ENCODE results near the gene MTMR1.

Gene MTMR1

DNA sequence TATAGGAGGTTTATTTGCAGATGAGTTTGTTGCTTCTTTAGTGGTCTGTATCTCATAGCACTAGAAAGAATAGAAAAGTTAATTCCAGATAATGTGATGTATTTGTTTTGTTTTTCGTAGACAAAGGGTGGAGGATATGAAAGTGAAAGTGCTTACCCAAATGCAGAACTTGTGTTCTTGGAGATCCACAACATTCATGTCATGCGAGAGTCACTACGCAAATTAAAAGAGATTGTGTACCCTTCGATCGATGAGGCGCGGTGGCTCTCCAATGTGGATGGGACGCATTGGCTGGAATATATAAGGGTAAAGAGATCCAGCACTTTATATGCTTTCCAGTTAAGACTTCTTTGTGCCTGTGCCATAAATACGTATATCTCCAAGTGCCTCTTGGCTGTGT lies 43.3 kb downstream of the MTMR1 start:
- no peaks in the 10 kb centered on the region for H3K27me3 ChIP-seq (ENCODE audit: control insufficient read depth, insufficient read depth, low read length)
- H3K9ac ChIP-seq (ENCODE audit: low read length), result no peak overlapping the region
- H3K27ac ChIP-seq (ENCODE audit: low read length), result no peak overlapping the region
- peaks cover 23% of the 10 kb centered on the region for H3K9me3 ChIP-seq (ENCODE audit: control insufficient read depth, low read depth, low read length)
- H3K36me3 ChIP-seq (ENCODE audit: control insufficient read depth, low read depth, low read length), result peaks cover 18% of the 10 kb centered on the region
- H3K4me1 ChIP-seq (ENCODE audit: control insufficient read depth, low read depth, low read length), result no peaks in the 10 kb centered on the region
- no peak overlapping the region for H3K4me3 ChIP-seq (ENCODE audit: low read length)

DNA sequence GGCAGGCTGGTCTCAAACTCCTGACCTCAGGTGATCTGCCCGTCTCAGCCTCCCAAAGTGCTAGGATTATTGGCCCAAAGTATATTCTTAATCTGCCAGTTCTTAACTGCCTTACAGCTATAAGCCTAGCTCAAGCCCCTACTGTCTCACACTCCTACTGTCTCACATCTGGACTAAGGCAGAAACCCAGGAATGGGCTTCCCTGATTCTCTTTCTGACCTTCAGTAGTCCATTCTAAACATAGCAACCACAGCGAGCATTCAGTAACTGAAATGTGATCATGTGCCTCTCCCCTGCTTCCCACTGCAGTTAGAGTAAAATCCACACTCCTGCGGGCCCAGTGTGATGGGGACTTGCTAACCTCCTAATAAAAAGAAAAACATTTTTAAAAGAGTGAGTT lies 58.9 kb downstream of the MTMR1 start:
- H3K9ac ChIP-seq (ENCODE audit: low read length), result no peak overlapping the region
- H3K27ac ChIP-seq (ENCODE audit: low read length), result no peak overlapping the region
- H3K9me3 ChIP-seq (ENCODE audit: control insufficient read depth, low read depth, low read length), result peaks cover 16% of the 10 kb centered on the region
- no peaks in the 10 kb centered on the region for H3K36me3 ChIP-seq (ENCODE audit: control insufficient read depth, low read depth, low read length)
- no peak overlapping the region for H3K4me3 ChIP-seq (ENCODE audit: low read length)
- no peaks in the 10 kb centered on the region for H3K27me3 ChIP-seq (ENCODE audit: control insufficient read depth, insufficient read depth, low read length)
- no peaks in the 10 kb centered on the region for H3K4me1 ChIP-seq (ENCODE audit: control insufficient read depth, low read depth, low read length)

DNA sequence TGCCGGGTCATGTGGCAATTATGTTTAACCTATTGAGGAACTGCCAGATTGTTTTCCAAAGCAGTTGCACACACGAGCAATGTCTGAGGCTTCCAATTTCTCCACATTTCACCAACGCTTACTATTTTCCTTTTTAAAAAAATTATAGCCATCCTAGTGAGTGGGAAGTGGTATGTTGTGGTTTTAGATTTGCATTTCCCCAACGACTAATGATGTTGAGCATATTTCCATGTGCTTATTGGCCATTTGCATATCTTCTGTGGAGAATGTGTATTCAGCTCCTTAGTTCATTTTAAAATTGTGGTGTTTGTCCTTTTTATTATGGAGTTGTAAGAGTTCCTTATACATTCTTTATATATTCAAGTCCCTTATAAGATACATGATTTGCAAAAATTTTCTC lies 60.2 kb downstream of the MTMR1 start:
- no peaks in the 10 kb centered on the region for H3K4me1 ChIP-seq (ENCODE audit: control insufficient read depth, low read depth, low read length)

DNA sequence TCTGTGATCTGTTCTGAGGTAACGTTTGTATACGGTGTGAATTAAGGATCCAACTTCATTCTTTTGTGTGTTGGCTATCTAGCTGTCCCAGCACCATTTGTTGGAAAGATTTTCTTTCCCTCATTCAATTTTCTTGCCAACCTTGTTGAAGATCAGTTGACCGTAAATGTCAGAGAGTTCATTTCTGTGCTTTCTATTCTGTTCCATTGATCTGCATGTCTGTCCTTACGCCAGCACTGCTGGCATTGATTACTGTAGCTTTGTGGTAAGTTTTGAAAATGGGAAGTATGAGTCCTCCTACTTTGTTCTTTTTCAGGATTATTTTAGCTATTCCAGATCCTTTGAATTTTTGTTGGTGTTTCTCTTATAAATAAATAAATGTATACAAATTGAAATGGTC lies 60.8 kb downstream of the MTMR1 start:
- H3K27me3 ChIP-seq (ENCODE audit: control insufficient read depth, insufficient read depth, low read length), result no peaks in the 10 kb centered on the region
- no peak overlapping the region for H3K27ac ChIP-seq (ENCODE audit: low read length)
- no peaks in the 10 kb centered on the region for H3K36me3 ChIP-seq (ENCODE audit: control insufficient read depth, low read depth, low read length)
- H3K4me1 ChIP-seq (ENCODE audit: control insufficient read depth, low read depth, low read length), result no peaks in the 10 kb centered on the region
- H3K9me3 ChIP-seq (ENCODE audit: control insufficient read depth, low read depth, low read length), result peaks cover 16% of the 10 kb centered on the region
- H3K4me3 ChIP-seq (ENCODE audit: low read length), result no peak overlapping the region
- H3K9ac ChIP-seq (ENCODE audit: low read length), result no peak overlapping the region

More for the DNA sequence above, 60.2 kb downstream of the MTMR1 start:
- Histone ChIP-seq H3K27ac (ENCODE audit: low read length) (no peak overlapping the region), H3K27me3 (ENCODE audit: control insufficient read depth, insufficient read depth, low read length) (no peaks in the 10 kb centered on the region), H3K9me3 (ENCODE audit: control insufficient read depth, low read depth, low read length) (peaks cover 16% of the 10 kb centered on the region), H3K9ac (ENCODE audit: low read length) (no peak overlapping the region), H3K36me3 (ENCODE audit: control insufficient read depth, low read depth, low read length) (no peaks in the 10 kb centered on the region), H3K4me3 (ENCODE audit: low read length) (no peak overlapping the region)

DNA sequence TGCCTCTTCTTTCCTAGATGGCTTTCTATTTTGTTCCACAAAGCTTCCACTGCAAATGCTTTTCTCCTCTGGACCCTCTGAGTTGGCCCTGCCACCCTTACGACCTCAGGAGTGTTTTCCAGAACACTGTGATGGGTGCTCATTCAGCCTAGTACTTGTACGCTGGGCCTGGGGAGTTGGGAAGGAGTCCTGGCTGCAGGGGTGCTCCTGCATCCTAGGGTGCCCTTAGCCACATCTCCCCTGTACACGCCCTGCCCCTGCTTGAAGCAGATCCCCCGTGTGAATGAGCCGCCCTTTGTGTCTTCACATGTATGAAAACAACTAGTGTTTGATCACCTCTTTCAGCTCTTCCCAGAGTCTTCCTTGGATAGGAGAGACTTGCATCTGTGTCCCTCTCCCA lies 64.2 kb downstream of the MTMR1 start:
- Histone ChIP-seq H3K9ac (ENCODE audit: low read length) (no peak overlapping the region), H3K27me3 (ENCODE audit: control insufficient read depth, insufficient read depth, low read length) (no peaks in the 10 kb centered on the region), H3K27ac (ENCODE audit: low read length) (no peak overlapping the region), H3K9me3 (ENCODE audit: control insufficient read depth, low read depth, low read length) (peaks cover 16% of the 10 kb centered on the region), H3K4me3 (ENCODE audit: low read length) (no peak overlapping the region), H3K36me3 (ENCODE audit: control insufficient read depth, low read depth, low read length) (no peaks in the 10 kb centered on the region), H3K4me1 (ENCODE audit: control insufficient read depth, low read depth, low read length) (no peaks in the 10 kb centered on the region)

DNA sequence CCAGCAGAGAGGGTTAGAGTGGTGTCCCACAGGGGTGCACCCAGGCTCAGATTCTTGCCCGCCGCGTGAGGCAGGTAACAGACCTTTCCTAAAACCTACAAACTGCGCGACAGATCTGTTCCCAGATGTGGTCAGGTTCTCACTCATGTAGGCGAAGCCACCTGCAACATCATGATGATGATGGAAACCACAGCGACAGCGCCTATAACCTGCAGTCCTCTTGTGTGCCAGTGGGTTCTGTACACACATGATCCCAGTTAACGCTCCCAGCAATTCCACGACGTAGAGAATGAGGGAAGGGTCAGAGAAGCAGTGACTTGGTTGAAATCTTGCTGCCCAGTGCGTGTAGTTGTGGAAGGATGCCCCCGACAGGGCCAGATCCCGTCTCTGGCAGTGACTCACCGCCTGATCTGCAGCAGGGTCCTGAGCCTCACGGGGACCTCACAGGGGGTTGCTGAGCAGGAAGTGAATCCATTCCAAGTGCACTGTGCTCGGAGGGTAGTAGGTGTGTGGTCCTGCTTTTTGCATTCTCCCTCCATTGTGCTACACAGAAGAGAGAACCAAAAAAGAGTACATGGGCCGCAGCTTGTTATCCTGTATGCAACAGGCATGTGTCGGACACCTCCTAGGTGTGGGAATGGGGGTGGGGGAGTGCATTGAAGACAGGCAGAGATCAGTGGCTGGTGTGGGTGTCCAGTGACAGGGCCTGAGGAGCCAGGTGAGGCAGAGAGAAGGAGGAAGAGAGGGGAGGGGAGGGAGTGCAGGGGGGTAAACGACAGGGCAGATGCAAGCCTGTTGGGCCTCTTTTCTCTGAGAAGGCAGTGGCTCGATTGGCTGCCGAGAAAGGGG lies 66.6 kb downstream of the MTMR1 start:
- no peaks in the 10 kb centered on the region for H3K27me3 ChIP-seq (ENCODE audit: control insufficient read depth, insufficient read depth, low read length)
- no peak overlapping the region for H3K27ac ChIP-seq (ENCODE audit: low read length)
- H3K4me1 ChIP-seq (ENCODE audit: control insufficient read depth, low read depth, low read length), result no peaks in the 10 kb centered on the region
- no peaks in the 10 kb centered on the region for H3K36me3 ChIP-seq (ENCODE audit: control insufficient read depth, low read depth, low read length)
- H3K4me3 ChIP-seq (ENCODE audit: low read length), result no peak overlapping the region
- no peak overlapping the region for H3K9ac ChIP-seq (ENCODE audit: low read length)
- H3K9me3 ChIP-seq (ENCODE audit: control insufficient read depth, low read depth, low read length), result peaks cover 10% of the 10 kb centered on the region

DNA sequence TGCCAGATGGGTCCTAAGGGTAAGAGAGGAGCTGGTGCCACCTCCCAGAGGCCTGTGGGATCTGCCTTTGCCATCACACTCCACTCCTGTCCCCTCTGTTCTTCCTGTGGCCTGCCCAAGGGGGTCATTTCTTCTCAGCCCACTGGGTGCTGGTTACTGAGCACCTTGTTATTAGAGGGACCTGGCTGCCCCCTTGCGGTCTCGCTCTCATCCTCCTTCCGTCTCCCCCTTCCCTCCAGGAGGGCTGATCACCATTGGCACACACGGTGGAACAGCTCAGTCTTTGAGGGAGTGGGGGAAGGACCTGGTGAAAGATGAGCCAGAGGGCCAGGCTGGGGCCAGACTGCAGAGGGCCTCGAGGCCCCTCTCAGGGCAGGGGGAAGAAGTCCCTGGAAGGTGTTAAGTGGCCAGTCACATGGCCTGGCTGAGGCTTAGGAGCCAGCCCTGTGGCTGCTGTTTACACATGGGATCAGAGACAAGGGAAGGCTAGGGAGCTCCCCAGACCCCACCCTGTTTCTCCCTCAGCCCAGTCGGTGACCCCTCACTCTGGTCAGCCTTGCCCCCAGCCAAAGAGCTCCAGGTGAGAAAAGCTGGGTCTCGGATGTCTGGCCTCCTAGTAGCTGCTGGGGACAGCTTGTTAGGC lies 68.1 kb downstream of the MTMR1 start:
- H3K27me3 ChIP-seq (ENCODE audit: control insufficient read depth, insufficient read depth, low read length), result no peaks in the 10 kb centered on the region
- H3K4me1 ChIP-seq (ENCODE audit: control insufficient read depth, low read depth, low read length), result no peaks in the 10 kb centered on the region
- H3K9me3 ChIP-seq (ENCODE audit: control insufficient read depth, low read depth, low read length), result peaks cover 7% of the 10 kb centered on the region
- no peak overlapping the region for H3K9ac ChIP-seq (ENCODE audit: low read length)
- no peaks in the 10 kb centered on the region for H3K36me3 ChIP-seq (ENCODE audit: control insufficient read depth, low read depth, low read length)
- no peak overlapping the region for H3K4me3 ChIP-seq (ENCODE audit: low read length)
- H3K27ac ChIP-seq (ENCODE audit: low read length), result no peak overlapping the region

DNA sequence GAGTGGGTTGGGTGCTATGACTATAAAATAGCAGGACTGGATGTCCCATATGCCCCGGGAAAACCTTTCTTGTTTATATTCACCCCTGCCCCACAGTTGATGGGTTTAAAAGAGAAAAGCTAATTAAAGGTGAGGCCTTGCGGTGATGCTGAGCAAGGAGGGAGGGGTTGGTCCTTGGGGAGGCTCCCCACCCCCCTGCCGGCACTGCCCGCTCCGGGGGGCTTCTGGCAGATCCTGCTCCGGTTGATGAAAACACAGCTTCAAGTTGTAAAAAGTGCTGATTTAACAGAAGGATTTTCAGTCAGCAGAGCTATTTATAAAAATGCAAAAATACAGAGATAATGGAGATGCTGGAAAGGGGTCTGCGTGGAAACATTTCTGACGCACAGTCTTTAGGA lies 68.6 kb downstream of the MTMR1 start:
- no peak overlapping the region for H3K4me3 ChIP-seq (ENCODE audit: low read length)
- H3K27me3 ChIP-seq (ENCODE audit: control insufficient read depth, insufficient read depth, low read length), result no peaks in the 10 kb centered on the region
- no peaks in the 10 kb centered on the region for H3K36me3 ChIP-seq (ENCODE audit: control insufficient read depth, low read depth, low read length)
- no peak overlapping the region for H3K27ac ChIP-seq (ENCODE audit: low read length)
- H3K9me3 ChIP-seq (ENCODE audit: control insufficient read depth, low read depth, low read length), result peaks cover 7% of the 10 kb centered on the region
- no peak overlapping the region for H3K9ac ChIP-seq (ENCODE audit: low read length)
- H3K4me1 ChIP-seq (ENCODE audit: control insufficient read depth, low read depth, low read length), result no peaks in the 10 kb centered on the region

DNA sequence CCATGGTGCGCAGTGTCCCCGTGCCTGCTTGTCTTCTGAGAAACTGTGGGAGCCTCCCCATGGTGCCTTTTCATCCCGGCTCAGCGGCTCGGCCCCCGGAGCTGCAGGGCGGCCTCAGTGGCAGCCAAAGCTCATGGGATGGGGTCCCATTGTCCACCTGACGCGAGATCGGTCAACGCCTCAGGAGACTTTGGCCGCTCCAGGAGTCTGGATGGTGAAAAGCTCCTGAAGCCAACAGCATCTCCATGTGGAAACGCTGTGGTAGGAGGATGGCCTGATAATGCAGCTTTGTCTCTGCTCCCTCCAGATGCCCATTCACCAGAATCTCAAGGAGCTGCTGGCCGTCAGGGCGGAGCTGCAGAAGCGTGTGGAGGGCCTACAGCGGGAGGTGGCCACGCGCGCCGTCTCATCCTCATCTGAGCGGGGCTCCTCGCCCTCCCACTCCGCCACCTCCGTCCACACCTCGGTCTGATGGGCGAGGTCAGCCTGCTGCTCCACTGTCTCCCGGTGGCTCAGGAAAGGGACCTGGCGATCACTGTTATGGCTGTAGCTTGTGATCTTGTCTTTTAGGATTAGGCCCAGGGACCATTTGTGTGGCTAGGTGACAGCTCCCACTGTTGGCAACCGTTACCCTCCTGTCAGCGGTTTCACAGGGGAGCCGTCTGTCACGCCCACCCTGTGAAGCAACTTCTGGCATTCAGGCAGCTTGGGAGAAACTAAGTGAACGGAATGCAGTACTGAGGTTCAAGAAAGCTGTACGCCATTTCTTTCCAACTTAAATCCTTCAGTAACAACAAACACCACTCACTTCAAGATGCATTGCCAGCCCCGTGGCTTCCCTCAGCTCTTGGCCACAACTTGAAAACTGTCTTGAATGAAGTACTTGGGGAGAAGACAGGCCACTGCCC lies 69.3 kb downstream of the MTMR1 start:
- H3K9me3 ChIP-seq (ENCODE audit: control insufficient read depth, low read depth, low read length), result peaks cover 7% of the 10 kb centered on the region
- H3K4me1 ChIP-seq (ENCODE audit: control insufficient read depth, low read depth, low read length), result no peaks in the 10 kb centered on the region
- no peak overlapping the region for H3K4me3 ChIP-seq (ENCODE audit: low read length)
- H3K27me3 ChIP-seq (ENCODE audit: control insufficient read depth, insufficient read depth, low read length), result no peaks in the 10 kb centered on the region
- H3K36me3 ChIP-seq (ENCODE audit: control insufficient read depth, low read depth, low read length), result no peaks in the 10 kb centered on the region
- no peak overlapping the region for H3K9ac ChIP-seq (ENCODE audit: low read length)
- no peak overlapping the region for H3K27ac ChIP-seq (ENCODE audit: low read length)

DNA sequence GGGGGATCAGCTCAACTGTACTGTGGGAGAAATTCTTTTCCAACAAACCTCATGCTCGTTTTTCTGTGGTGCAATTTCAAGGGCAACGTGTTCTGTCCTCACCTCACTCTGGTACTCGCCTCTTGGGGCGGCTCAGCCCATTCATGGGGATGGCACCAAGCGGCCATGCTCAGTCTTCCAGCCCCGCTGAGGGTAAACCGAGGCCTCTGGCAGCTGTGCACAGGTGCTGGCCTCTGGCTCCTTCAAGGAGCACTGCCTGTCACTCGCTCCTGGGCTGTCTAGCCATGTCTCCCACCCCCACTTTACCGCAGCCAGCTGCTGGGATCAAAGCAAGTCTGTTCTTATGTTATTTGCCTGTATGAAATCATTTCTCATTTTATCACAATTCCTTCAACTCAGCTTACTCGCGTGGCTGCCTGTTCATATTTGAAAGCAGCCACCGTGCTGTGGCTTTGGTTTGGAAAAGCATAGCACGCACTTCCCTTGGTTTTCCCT lies 70.2 kb downstream of the MTMR1 start:
- Histone ChIP-seq H3K9me3 (ENCODE audit: control insufficient read depth, low read depth, low read length) (peaks cover 7% of the 10 kb centered on the region), H3K4me3 (ENCODE audit: low read length) (no peak overlapping the region), H3K36me3 (ENCODE audit: control insufficient read depth, low read depth, low read length) (no peaks in the 10 kb centered on the region), H3K27ac (ENCODE audit: low read length) (no peak overlapping the region), H3K27me3 (ENCODE audit: control insufficient read depth, insufficient read depth, low read length) (no peaks in the 10 kb centered on the region), H3K9ac (ENCODE audit: low read length) (no peak overlapping the region), H3K4me1 (ENCODE audit: control insufficient read depth, low read depth, low read length) (no peaks in the 10 kb centered on the region)

DNA sequence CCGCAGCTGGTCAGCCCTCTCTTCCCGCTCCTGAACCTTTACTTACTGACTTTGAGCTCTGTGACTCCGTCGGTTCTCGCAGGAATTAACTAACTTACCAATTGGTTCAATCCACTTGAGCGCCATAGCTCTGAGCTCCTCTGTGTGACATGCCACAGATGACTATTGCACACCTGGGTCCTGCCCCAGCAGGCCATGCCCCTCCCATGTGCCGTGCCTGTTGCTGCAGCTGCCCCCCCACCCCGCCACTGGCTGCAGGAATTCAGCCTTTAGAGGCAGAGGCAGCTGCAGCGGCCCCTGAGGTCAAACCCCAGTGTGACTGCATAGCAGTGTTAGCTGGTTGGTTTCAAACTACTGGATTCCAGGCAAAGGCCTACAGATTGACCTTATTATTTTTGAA lies 70.6 kb downstream of the MTMR1 start:
- Histone ChIP-seq H3K4me3 (ENCODE audit: low read length) (no peak overlapping the region), H3K36me3 (ENCODE audit: control insufficient read depth, low read depth, low read length) (no peaks in the 10 kb centered on the region), H3K27me3 (ENCODE audit: control insufficient read depth, insufficient read depth, low read length) (no peaks in the 10 kb centered on the region), H3K27ac (ENCODE audit: low read length) (no peak overlapping the region), H3K9me3 (ENCODE audit: control insufficient read depth, low read depth, low read length) (peaks cover 7% of the 10 kb centered on the region), H3K4me1 (ENCODE audit: control insufficient read depth, low read depth, low read length) (no peaks in the 10 kb centered on the region), H3K9ac (ENCODE audit: low read length) (no peak overlapping the region)
